BLaER1 treated with 17β-estradiol and CSF1 and Interleukin-3, amounts not matched to agents 10 nM and 100 nM (cell line): ENCODE measurements around the gene HSD11B2.

ENCODE experiments used
- H3K27ac ChIP-seq, 11 experiments: shearing (Covaris generic); formaldehyde crosslinking; 2 replicates each; pipeline ENCODE4 v1.8.1; 2022
- H3K27me3 ChIP-seq, 11 experiments: shearing (Covaris generic); formaldehyde crosslinking; 2 replicates each; pipeline ENCODE4 v1.8.1; 2022
- H3K36me3 ChIP-seq, 11 experiments: shearing (Covaris generic); formaldehyde crosslinking; 2 replicates each; pipeline ENCODE4 v1.8.1; 2022
- H3K4me1 ChIP-seq, 10 experiments: shearing (Covaris generic); formaldehyde crosslinking; 2 replicates each; pipeline ENCODE4 v1.8.1; 2022
- H3K4me2 ChIP-seq, 11 experiments: shearing (Covaris generic); formaldehyde crosslinking; 2 replicates each; pipeline ENCODE4 v1.8.1; 2022
- H3K4me3 ChIP-seq, 10 experiments: shearing (Covaris generic); formaldehyde crosslinking; 2 replicates each; pipeline ENCODE4 v1.8.1; 2022
- H3K9ac ChIP-seq, 11 experiments: shearing (Covaris generic); formaldehyde crosslinking; 2 replicates each; pipeline ENCODE4 v1.8.1; 2022
- H3K9me3 ChIP-seq, 11 experiments: shearing (Covaris generic); formaldehyde crosslinking; replicated peaks in 1 of 11; 2 replicates each; pipeline ENCODE4 v1.8.1; 2022
- H4K20me1 ChIP-seq, 11 experiments: shearing (Covaris generic); formaldehyde crosslinking; 2 replicates each; pipeline ENCODE4 v1.8.1; 2022
- Cebpa-rat ChIP-seq, 11 experiments: shearing (Covaris generic); IDR thresholded peaks; 2 replicates each; pipeline ENCODE4 v1.8.1; 2022

HSD11B2 gene

GRCh38 chr16:67431775-67432505 is 1.0 kb downstream of the HSD11B2 start:
- H4K20me1 ChIP-seq, result peaks cover 32 to 91% (median 69%) of the 10 kb centered on the region in 11 experiments
- H3K36me3 ChIP-seq, result peaks cover 6 to 19% (median 12%) of the 10 kb centered on the region in 11 experiments; a peak in 21 of 22 replicates
- H3K9me3 ChIP-seq, result no peaks in the 10 kb centered on the region
- TF ChIP-seq Cebpa-rat (IDR thresholded peaks at IDR 0.05), result no peak
- H3K27me3 ChIP-seq, result peaks cover 59 to 78% (median 67%) of the 10 kb centered on the region in 11 experiments
- peak overlapping the region in 8 of 10 experiments; percentile 40 to 66 (median 50); a peak in 12 of 20 replicates for H3K4me3 ChIP-seq
- H3K27ac ChIP-seq, result no peak overlapping the region
- peak overlapping the region; percentile 69 to 96 (median 82); a peak in 21 of 22 replicates for H3K4me2 ChIP-seq
- peak overlapping the region in 4 of 11 experiments; percentile 21 to 43 (median 40); a peak in 5 of 22 replicates for H3K9ac ChIP-seq
- H3K4me1 ChIP-seq, result peaks cover 17 to 58% (median 37%) of the 10 kb centered on the region in 10 experiments

GRCh38 chr16:67432506-67432890 is 1.6 kb downstream of the HSD11B2 start:
- Histone ChIP-seq H3K4me2 (peak overlapping the region in 4 of 11 experiments; percentile 0 to 96 (median 24); a peak in 3 of 22 replicates), H3K27ac (no peak overlapping the region), H3K9me3 (no peaks in the 10 kb centered on the region), H3K27me3 (peaks cover 59 to 72% (median 66%) of the 10 kb centered on the region in 11 experiments), H3K36me3 (peaks cover 11 to 25% (median 18%) of the 10 kb centered on the region in 11 experiments), H3K4me3 (no peak overlapping the region), H3K4me1 (peaks cover 17 to 64% (median 38%) of the 10 kb centered on the region in 10 experiments), H3K9ac (no peak overlapping the region), H4K20me1 (peaks cover 32 to 97% (median 74%) of the 10 kb centered on the region in 11 experiments)
- TF ChIP-seq Cebpa-rat (IDR thresholded peaks at IDR 0.05), result no peak

- Histone ChIP-seq H3K4me3 (no peak overlapping the region), H4K20me1 (peaks cover 32 to 97% (median 78%) of the 10 kb centered on the region in 11 experiments), H3K27me3 (peaks cover 53 to 66% (median 60%) of the 10 kb centered on the region in 11 experiments), H3K4me1 (peaks cover 17 to 71% (median 40%) of the 10 kb centered on the region in 10 experiments), H3K9ac (no peak overlapping the region), H3K27ac (no peak overlapping the region), H3K36me3 (peaks cover 19 to 32% (median 25%) of the 10 kb centered on the region in 11 experiments), H3K9me3 (no peaks in the 10 kb centered on the region), H3K4me2 (peak overlapping the region in 3 of 11 experiments; percentile 18 to 96 (median 29); a peak in 2 of 22 replicates)
- TF ChIP-seq Cebpa-rat (IDR thresholded peaks at IDR 0.05), result no peak
Observed at GRCh38 chr16:67433131-67433719, 2.3 kb downstream of the HSD11B2 start.

GRCh38 chr16:67435758-67436164 is 4.8 kb downstream of the HSD11B2 start:
- peak overlapping the region in 3 of 11 experiments; percentile 0 to 13 (median 1); a peak in 1 of 22 replicates for H3K9ac ChIP-seq
- H3K9me3 ChIP-seq, result no peaks in the 10 kb centered on the region
- peaks cover 22 to 97% (median 88%) of the 10 kb centered on the region in 11 experiments for H4K20me1 ChIP-seq
- peaks cover 16 to 86% (median 35%) of the 10 kb centered on the region in 10 experiments for H3K4me1 ChIP-seq
- H3K4me2 ChIP-seq, result peak overlapping the region; percentile 6 to 53 (median 38); a peak in 15 of 22 replicates
- TF ChIP-seq Cebpa-rat (IDR thresholded peaks at IDR 0.05), result no peak
- peaks cover 40 to 57% (median 51%) of the 10 kb centered on the region in 11 experiments for H3K36me3 ChIP-seq
- no peak overlapping the region for H3K4me3 ChIP-seq
- H3K27ac ChIP-seq, result no peak overlapping the region; a peak in 1 of 22 replicates
- H3K27me3 ChIP-seq, result peaks cover 28 to 40% (median 34%) of the 10 kb centered on the region in 11 experiments

GRCh38 chr16:67436640-67437193 is 5.8 kb downstream of the HSD11B2 start:
- H3K4me3 ChIP-seq, result no peak overlapping the region
- H3K9ac ChIP-seq, result no peak overlapping the region
- H4K20me1 ChIP-seq, result peaks cover 26 to 100% (median 93%) of the 10 kb centered on the region in 11 experiments
- peaks cover 44 to 67% (median 60%) of the 10 kb centered on the region in 11 experiments for H3K36me3 ChIP-seq
- no peak overlapping the region for H3K27ac ChIP-seq
- H3K27me3 ChIP-seq, result peaks cover 19 to 31% (median 26%) of the 10 kb centered on the region in 11 experiments
- no peak for TF ChIP-seq Cebpa-rat (IDR thresholded peaks at IDR 0.05)
- H3K4me1 ChIP-seq, result peaks cover 13 to 86% (median 34%) of the 10 kb centered on the region in 10 experiments
- no peaks in the 10 kb centered on the region for H3K9me3 ChIP-seq
- H3K4me2 ChIP-seq, result peak overlapping the region in 2 of 11 experiments; percentile 17 to 31; a peak in 2 of 22 replicates

GRCh38 chr16:67437513-67437912 is 6.6 kb downstream of the HSD11B2 start:
- no peak for TF ChIP-seq Cebpa-rat (IDR thresholded peaks at IDR 0.05)
- peaks cover 11 to 23% (median 18%) of the 10 kb centered on the region in 11 experiments for H3K27me3 ChIP-seq
- no peak overlapping the region; a peak in 2 of 22 replicates for H3K4me2 ChIP-seq
- no peak overlapping the region for H3K4me3 ChIP-seq
- no peak overlapping the region for H3K27ac ChIP-seq
- no peaks in the 10 kb centered on the region for H3K9me3 ChIP-seq
- H3K36me3 ChIP-seq, result peaks cover 47 to 75% (median 67%) of the 10 kb centered on the region in 11 experiments
- peaks cover 21 to 80% (median 32%) of the 10 kb centered on the region in 10 experiments for H3K4me1 ChIP-seq
- peaks cover 34 to 100% (median 97%) of the 10 kb centered on the region in 11 experiments for H4K20me1 ChIP-seq
- H3K9ac ChIP-seq, result peak overlapping the region in 2 of 11 experiments; percentile 9 to 17; a peak in 2 of 22 replicates

GRCh38 chr16:67438098-67438791 is 7.3 kb downstream of the HSD11B2 start:
- TF ChIP-seq Cebpa-rat (IDR thresholded peaks at IDR 0.05), result peak in 1 of 11 experiments; percentile 48; a peak in 1 of 22 replicates
- Histone ChIP-seq H3K27me3 (peaks cover 4 to 16% (median 11%) of the 10 kb centered on the region in 11 experiments; a peak in 19 of 22 replicates), H4K20me1 (peaks cover 34 to 100% (median 97%) of the 10 kb centered on the region in 11 experiments), H3K36me3 (peaks cover 54 to 82% (median 74%) of the 10 kb centered on the region in 11 experiments), H3K4me3 (no peak overlapping the region), H3K27ac (no peak overlapping the region), H3K9me3 (no peaks in the 10 kb centered on the region), H3K9ac (peak overlapping the region in 2 of 11 experiments; percentile 9 to 17; a peak in 1 of 22 replicates), H3K4me2 (no peak overlapping the region; a peak in 1 of 22 replicates), H3K4me1 (peaks cover 23 to 75% (median 34%) of the 10 kb centered on the region in 10 experiments)
